ENCODE results near the gene CMSS1. TPM values are rescaled to one million over a fixed set of nuclear protein-coding genes. Genes with fewer than 3 reads are reported as not detected.

CMSS1 gene
- total RNA-seq, 1 experiment from 2014 or later, result 64.1 TPM

DNA sequence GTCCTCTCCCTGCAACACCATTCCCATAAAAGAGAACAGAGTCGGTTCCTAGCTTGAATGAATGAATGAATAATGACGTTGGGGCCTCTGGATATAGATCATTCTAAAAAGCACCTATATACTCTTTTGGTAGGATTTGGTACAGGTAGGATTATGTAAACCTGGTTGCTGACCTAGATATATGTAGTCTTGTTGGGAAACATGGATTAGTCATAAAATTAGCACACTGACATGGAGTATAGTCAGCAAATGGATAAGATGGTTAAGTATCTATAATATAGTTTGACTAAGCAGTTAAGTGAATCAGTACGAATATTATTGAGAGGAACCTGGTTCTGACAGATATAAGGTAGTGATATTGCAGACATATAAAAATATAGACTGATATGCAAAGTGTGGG is 154.1 kb downstream of the CMSS1 start:
- Histone ChIP-seq H3K36me3 (ENCODE audit: control insufficient read depth in 1 of 2, insufficient read depth in 2 of 2, low read length in 2 of 2) (no peaks in the 10 kb centered on the region), H3K9me2 (ENCODE audit: insufficient read depth) (no peaks in the 10 kb centered on the region), H3K9me3 (ENCODE audit: control insufficient read depth in 1 of 2, insufficient read depth in 1 of 2, low read depth in 1 of 2, low read length in 2 of 2) (no peaks in the 10 kb centered on the region), H3K4me2 (ENCODE audit: low read length) (no peak overlapping the region), H3K27ac (ENCODE audit: low read depth, low read length) (no peak overlapping the region), H3K4me3 (replicated peaks in 1 of 2; ENCODE audit: low read depth in 1 of 2, low read length in 2 of 2) (no peak overlapping the region), H3K9ac (ENCODE audit: low read length) (no peak overlapping the region), H3K4me1 (ENCODE audit: control insufficient read depth in 1 of 2, insufficient read depth in 2 of 2, low read length in 2 of 2) (no peaks in the 10 kb centered on the region), H4K20me1 (ENCODE audit: insufficient read depth) (no peaks in the 10 kb centered on the region), H3K79me2 (ENCODE audit: insufficient read depth, low read length) (no peaks in the 10 kb centered on the region), H3K27me3 (ENCODE audit: insufficient read depth, low read length) (no peaks in the 10 kb centered on the region), H2AFZ (ENCODE audit: low read depth, low read length, poor library complexity, severe bottlenecking) (no peak overlapping the region)
- intact Hi-C loops (cut with micrococcal nuclease), result no loop called here
- CTCF ChIA-PET, result no interaction called here
- no peak for DNase-seq (ENCODE audit: low read depth, low spot score)
- no peak for ATAC-seq
- BruUV-seq (replicated peaks), result no TSS peak
- POLR2A ChIA-PET, result no interaction called here
- RAD21 ChIA-PET (ENCODE audit: low non-redundant PET in 1 of 2, low total read pairs in 2 of 2, uncharacterized antibody in 2 of 2, unreplicated experiment in 2 of 2), result no interaction called here
- TF ChIP-seq, protein P1, sequence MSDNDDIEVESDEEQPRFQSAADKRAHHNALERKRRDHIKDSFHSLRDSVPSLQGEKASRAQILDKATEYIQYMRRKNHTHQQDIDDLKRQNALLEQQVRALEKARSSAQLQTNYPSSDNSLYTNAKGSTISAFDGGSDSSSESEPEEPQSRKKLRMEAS (IDR thresholded peaks at IDR 0.05), result no peak
- TF ChIP-seq ZFX (IDR thresholded peaks at IDR 0.05) (no peak), SIN3A (IDR thresholded peaks at IDR 0.05; ENCODE audit: low read depth) (no peak)

DNA sequence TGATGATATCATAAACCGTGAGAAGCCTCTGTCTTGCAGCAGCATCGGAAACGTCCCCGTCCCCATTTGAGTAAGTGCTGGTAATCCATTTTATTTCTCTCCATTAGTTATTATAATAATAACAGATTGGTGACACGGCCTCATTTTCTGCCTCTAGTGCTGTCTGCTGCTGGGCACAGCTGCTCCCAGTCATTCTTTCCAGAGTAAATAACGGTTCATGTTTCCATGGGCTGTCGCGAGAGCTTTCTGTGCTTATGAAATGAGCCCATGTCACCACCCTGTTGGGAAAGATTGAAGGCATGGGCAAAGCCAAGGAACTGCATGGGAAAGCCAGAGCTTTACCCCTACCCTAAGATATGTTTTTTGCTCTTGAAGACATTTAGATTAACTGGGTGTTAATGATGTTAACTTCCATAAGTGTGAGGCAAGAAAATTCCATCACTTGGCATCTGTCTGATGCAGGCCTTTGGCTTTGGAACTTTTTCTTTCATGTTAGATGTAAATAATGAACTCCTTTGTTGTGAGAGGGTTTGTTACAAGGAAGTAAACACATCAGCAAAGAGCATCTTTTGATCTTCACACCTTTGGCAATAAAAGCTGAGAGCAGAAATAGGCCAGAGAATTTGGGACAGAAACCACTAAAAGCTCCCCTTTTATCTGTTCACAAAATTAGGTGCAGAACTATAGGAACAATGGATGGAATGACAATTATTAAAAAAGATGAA is 154.9 kb downstream of the CMSS1 start:
- BruUV-seq (replicated peaks), result no TSS peak
- Histone ChIP-seq H3K9me3 (ENCODE audit: control insufficient read depth in 1 of 2, insufficient read depth in 1 of 2, low read depth in 1 of 2, low read length in 2 of 2) (no peaks in the 10 kb centered on the region), H3K9ac (ENCODE audit: low read length) (no peak overlapping the region), H3K4me2 (ENCODE audit: low read length) (no peak overlapping the region), H3K79me2 (ENCODE audit: insufficient read depth, low read length) (no peaks in the 10 kb centered on the region), H3K27me3 (ENCODE audit: insufficient read depth, low read length) (no peaks in the 10 kb centered on the region), H3K36me3 (ENCODE audit: control insufficient read depth in 1 of 2, insufficient read depth in 2 of 2, low read length in 2 of 2) (no peaks in the 10 kb centered on the region), H3K4me3 (replicated peaks in 1 of 2; ENCODE audit: low read depth in 1 of 2, low read length in 2 of 2) (no peak overlapping the region), H3K9me2 (ENCODE audit: insufficient read depth) (no peaks in the 10 kb centered on the region), H4K20me1 (ENCODE audit: insufficient read depth) (no peaks in the 10 kb centered on the region), H2AFZ (ENCODE audit: low read depth, low read length, poor library complexity, severe bottlenecking) (no peak overlapping the region), H3K27ac (ENCODE audit: low read depth, low read length) (no peak overlapping the region), H3K4me1 (ENCODE audit: control insufficient read depth in 1 of 2, insufficient read depth in 2 of 2, low read length in 2 of 2) (no peaks in the 10 kb centered on the region)
- DNase-seq (ENCODE audit: low read depth, low spot score), result no peak
- POLR2A ChIA-PET, result no interaction called here
- ATAC-seq, result no peak
- no peak for TF ChIP-seq CBX3 (IDR thresholded peaks at IDR 0.05; ENCODE audit: low read depth)
- no peak for TF ChIP-seq ELF1 (IDR thresholded peaks at IDR 0.05; ENCODE audit: borderline replicate concordance, low read depth)
- no peak for TF ChIP-seq SP1 (IDR thresholded peaks at IDR 0.05; ENCODE audit: low read depth)
- TF ChIP-seq POLR2AphosphoS5 (IDR thresholded peaks at IDR 0.05; ENCODE audit: low read depth, low read length), result no peak
- TF ChIP-seq FOSL1 (IDR thresholded peaks at IDR 0.05; ENCODE audit: low read depth), result no peak
- TF ChIP-seq TCF7L2 (IDR thresholded peaks at IDR 0.05; ENCODE audit: borderline replicate concordance, extremely low read depth, insufficient read depth, insufficient read length), result no peak
- TF ChIP-seq, protein P2, sequence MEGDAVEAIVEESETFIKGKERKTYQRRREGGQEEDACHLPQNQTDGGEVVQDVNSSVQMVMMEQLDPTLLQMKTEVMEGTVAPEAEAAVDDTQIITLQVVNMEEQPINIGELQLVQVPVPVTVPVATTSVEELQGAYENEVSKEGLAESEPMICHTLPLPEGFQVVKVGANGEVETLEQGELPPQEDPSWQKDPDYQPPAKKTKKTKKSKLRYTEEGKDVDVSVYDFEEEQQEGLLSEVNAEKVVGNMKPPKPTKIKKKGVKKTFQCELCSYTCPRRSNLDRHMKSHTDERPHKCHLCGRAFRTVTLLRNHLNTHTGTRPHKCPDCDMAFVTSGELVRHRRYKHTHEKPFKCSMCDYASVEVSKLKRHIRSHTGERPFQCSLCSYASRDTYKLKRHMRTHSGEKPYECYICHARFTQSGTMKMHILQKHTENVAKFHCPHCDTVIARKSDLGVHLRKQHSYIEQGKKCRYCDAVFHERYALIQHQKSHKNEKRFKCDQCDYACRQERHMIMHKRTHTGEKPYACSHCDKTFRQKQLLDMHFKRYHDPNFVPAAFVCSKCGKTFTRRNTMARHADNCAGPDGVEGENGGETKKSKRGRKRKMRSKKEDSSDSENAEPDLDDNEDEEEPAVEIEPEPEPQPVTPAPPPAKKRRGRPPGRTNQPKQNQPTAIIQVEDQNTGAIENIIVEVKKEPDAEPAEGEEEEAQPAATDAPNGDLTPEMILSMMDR (IDR thresholded peaks at IDR 0.05 in 2 of 3, conservative IDR thresholded peaks at IDR 0.05 in 1 of 3; ENCODE audit: borderline replicate concordance in 1 of 3, insufficient read depth in 1 of 3, low read depth in 2 of 3, low read length in 2 of 3), result no peak
- TF ChIP-seq POLR2A (IDR thresholded peaks at IDR 0.05; ENCODE audit: borderline replicate concordance, extremely low read depth, insufficient read depth, insufficient read length), result no peak
- TF ChIP-seq SIN3A (IDR thresholded peaks at IDR 0.05; ENCODE audit: low read depth), result no peak
- no peak for TF ChIP-seq ZNF274 (IDR thresholded peaks at IDR 0.05; ENCODE audit: low read depth, low read length)
- CTCF ChIA-PET, result no interaction called here
- RAD21 ChIA-PET (ENCODE audit: low non-redundant PET in 1 of 2, low total read pairs in 2 of 2, uncharacterized antibody in 2 of 2, unreplicated experiment in 2 of 2), result no interaction called here
- intact Hi-C loops (cut with micrococcal nuclease), result no loop called here
